ENCODE measurements around the gene PROSER2. TPM values are rescaled to one million over a fixed set of nuclear protein-coding genes. Genes with fewer than 3 reads are reported as not detected.

PROSER2 gene
- polyA plus RNA-seq, 3 donors, result 1.2 to 2.2 (median 2.0) TPM

- H3K36me3 Mint-ChIP-seq, result no peaks in the 10 kb centered on the region
- no peaks in the 10 kb centered on the region for H4K20me1 ChIP-seq (ENCODE audit: insufficient read depth, low read length)
- intact Hi-C loops (cut with micrococcal nuclease), result no loop called here
- no peak overlapping the region for H3K4me3 Mint-ChIP-seq
- no peak for DNase-seq
- H3K36me3 ChIP-seq (replicated peaks in 1 of 2; ENCODE audit: control insufficient read depth in 1 of 2, insufficient read depth in 2 of 2, low read length in 2 of 2), result no peaks in the 10 kb centered on the region
- peaks cover 0 to 5% of the 10 kb centered on the region in 2 donors for H3K9me3 ChIP-seq (replicated peaks in 1 of 2; ENCODE audit: control insufficient read depth in 1 of 2, insufficient read depth in 1 of 2, low read length in 2 of 2)
- H3K27me3 Mint-ChIP-seq (ENCODE audit: low read depth in 3 of 3), result peaks cover 0 to 4% (median 0%) of the 10 kb centered on the region in 3 donors
- H3K9me3 Mint-ChIP-seq, result peaks cover 0 to 9% (median 3%) of the 10 kb centered on the region in 7 donors
- H2AFZ ChIP-seq (ENCODE audit: insufficient read depth, low read depth, low read length, poor library complexity, severe bottlenecking), result no peak overlapping the region
- H3K4me1 Mint-ChIP-seq, result peaks cover 6% of the 10 kb centered on the region
- no peak overlapping the region for H3K9ac ChIP-seq (ENCODE audit: insufficient read depth, low read length, poor library complexity, severe bottlenecking)
- no peaks in the 10 kb centered on the region for H3K27me3 ChIP-seq (ENCODE audit: control insufficient read depth in 2 of 2, insufficient read depth in 2 of 2, low read length in 2 of 2)
- H3K27ac ChIP-seq (ENCODE audit: low read depth in 1 of 2, low read length in 2 of 2), result no peak overlapping the region
- H3K4me1 ChIP-seq (ENCODE audit: control insufficient read depth in 1 of 2, insufficient read depth in 2 of 2, low read length in 2 of 2), result peaks cover 0 to 5% of the 10 kb centered on the region in 2 donors
- TF ChIP-seq, protein P1, sequence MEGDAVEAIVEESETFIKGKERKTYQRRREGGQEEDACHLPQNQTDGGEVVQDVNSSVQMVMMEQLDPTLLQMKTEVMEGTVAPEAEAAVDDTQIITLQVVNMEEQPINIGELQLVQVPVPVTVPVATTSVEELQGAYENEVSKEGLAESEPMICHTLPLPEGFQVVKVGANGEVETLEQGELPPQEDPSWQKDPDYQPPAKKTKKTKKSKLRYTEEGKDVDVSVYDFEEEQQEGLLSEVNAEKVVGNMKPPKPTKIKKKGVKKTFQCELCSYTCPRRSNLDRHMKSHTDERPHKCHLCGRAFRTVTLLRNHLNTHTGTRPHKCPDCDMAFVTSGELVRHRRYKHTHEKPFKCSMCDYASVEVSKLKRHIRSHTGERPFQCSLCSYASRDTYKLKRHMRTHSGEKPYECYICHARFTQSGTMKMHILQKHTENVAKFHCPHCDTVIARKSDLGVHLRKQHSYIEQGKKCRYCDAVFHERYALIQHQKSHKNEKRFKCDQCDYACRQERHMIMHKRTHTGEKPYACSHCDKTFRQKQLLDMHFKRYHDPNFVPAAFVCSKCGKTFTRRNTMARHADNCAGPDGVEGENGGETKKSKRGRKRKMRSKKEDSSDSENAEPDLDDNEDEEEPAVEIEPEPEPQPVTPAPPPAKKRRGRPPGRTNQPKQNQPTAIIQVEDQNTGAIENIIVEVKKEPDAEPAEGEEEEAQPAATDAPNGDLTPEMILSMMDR (IDR thresholded peaks at IDR 0.05), result no peak
- H3K27ac Mint-ChIP-seq, result no peak overlapping the region
- no peak overlapping the region for H3K4me2 ChIP-seq (replicated peaks; ENCODE audit: extremely low read depth, low read length, poor library complexity, severe bottlenecking)
- 90% methylated on average over 17 of the region's 28 CpGs for WGBS (ENCODE audit: insufficient coverage)
- no peak overlapping the region for H3K4me3 ChIP-seq (replicated peaks in 1 of 3; ENCODE audit: low read depth in 2 of 3, low read length in 3 of 3)
- no peaks in the 10 kb centered on the region for H3K79me2 ChIP-seq (ENCODE audit: insufficient read depth, low read length)
These were observed 76.1 kb downstream of the PROSER2 start for GRCh38 chr10:11899067-11899876.

GRCh38 chr10:11901036-11901301, 77.8 kb downstream of the PROSER2 start:
- no peak overlapping the region for H3K27ac ChIP-seq (ENCODE audit: low read depth in 1 of 2, low read length in 2 of 2)

More at GRCh38 chr10:11901036-11901301, 77.8 kb downstream of the PROSER2 start:
- Histone ChIP-seq H2AFZ (ENCODE audit: insufficient read depth, low read depth, low read length, poor library complexity, severe bottlenecking) (no peak overlapping the region), H3K27me3 (ENCODE audit: control insufficient read depth in 2 of 2, insufficient read depth in 2 of 2, low read length in 2 of 2) (no peaks in the 10 kb centered on the region), H3K36me3 (replicated peaks in 1 of 2; ENCODE audit: control insufficient read depth in 1 of 2, insufficient read depth in 2 of 2, low read length in 2 of 2) (no peaks in the 10 kb centered on the region), H3K9ac (ENCODE audit: insufficient read depth, low read length, poor library complexity, severe bottlenecking) (no peak overlapping the region), H3K79me2 (ENCODE audit: insufficient read depth, low read length) (no peaks in the 10 kb centered on the region), H3K9me3 (replicated peaks in 1 of 2; ENCODE audit: control insufficient read depth in 1 of 2, insufficient read depth in 1 of 2, low read length in 2 of 2) (no peaks in the 10 kb centered on the region), H4K20me1 (ENCODE audit: insufficient read depth, low read length) (no peaks in the 10 kb centered on the region), H3K4me2 (replicated peaks; ENCODE audit: extremely low read depth, low read length, poor library complexity, severe bottlenecking) (no peak overlapping the region), H3K4me3 (replicated peaks in 1 of 3; ENCODE audit: low read depth in 2 of 3, low read length in 3 of 3) (no peak overlapping the region), H3K4me1 (ENCODE audit: control insufficient read depth in 1 of 2, insufficient read depth in 2 of 2, low read length in 2 of 2) (peaks cover 0 to 5% of the 10 kb centered on the region in 2 donors)
- WGBS (ENCODE audit: insufficient coverage), result 90% methylated on average over 2 of the region's 6 CpGs
- Mint-ChIP-seq H3K9me3 (no peaks in the 10 kb centered on the region), H3K27ac (no peak overlapping the region), H3K27me3 (ENCODE audit: low read depth in 3 of 3) (peaks cover 0 to 2% (median 2%) of the 10 kb centered on the region in 3 donors), H3K4me1 (peaks cover 6% of the 10 kb centered on the region), H3K36me3 (no peaks in the 10 kb centered on the region), H3K4me3 (no peak overlapping the region)
- intact Hi-C loops (cut with micrococcal nuclease), result no loop called here
- TF ChIP-seq, protein P1 (IDR thresholded peaks at IDR 0.05), result no peak
- no peak for DNase-seq

Data from CD14-positive monocyte (primary cell).